Endothelial cell of umbilical vein (primary cell): ENCODE data around the gene HOXA3. TPM values are rescaled to one million over a fixed set of nuclear protein-coding genes. Genes with fewer than 3 reads are reported as not detected.

Source experiments
- BruUV-seq: library from RNA; stranded (reverse); fragments of 400-500 nt; replicated peaks from 2 replicates; lab custom pipeline; 2021; lab: Mats Ljungman, UMichigan
- CTCF ChIA-PET: fragments of 300-600, 350-600 bp; sonication (Branson Sonifier 250); formaldehyde crosslinking; loops from one replicate; lab custom pipeline; 2021; ENCODE audit warnings: antibody characterized with exemption, inconsistent platforms; lab: Charles Lee
- POLR2A ChIA-PET: fragments of 300-600, 350-600 bp; sonication (Branson Sonifier 250); formaldehyde crosslinking; loops from one replicate; lab custom pipeline; 2021; ENCODE audit warnings: antibody characterized with exemption, inconsistent platforms; lab: Charles Lee
- DNase-seq: peaks from one replicate; pipeline ENCODE4 v3.0.0-alpha.2; 2011; ENCODE audit warnings: low read depth, low spot score
- FAIRE-seq: peaks from 2 replicates; lab custom pipeline; 2011; peaks lifted over from hg19 to GRCh38; lab: Jason Lieb, UNC
- H2AFZ ChIP-seq: 2 replicates; pipeline ENCODE4 v1.6.0; 2012; ENCODE audit warnings: low read depth, low read length, control low read depth, inconsistent platforms
- H3K27ac ChIP-seq: 2 replicates; pipeline ENCODE4 v1.5.1; 2011; ENCODE audit warnings: low read depth, mild to moderate bottlenecking, control low read depth, low read length, moderate library complexity; ENCODE audit not compliant: insufficient read depth
- H3K27me3 ChIP-seq, 2 experiments: 2 replicates each; pipeline versions ENCODE4 v1.6.0 to v1.6.1; 2011; ENCODE audit warnings: low read length in 2 of 2, mixed read lengths in 1 of 2; ENCODE audit not compliant: control insufficient read depth in 2 of 2, insufficient read depth in 2 of 2
- H3K36me3 ChIP-seq, 2 experiments: 2 replicates in 1 of 2; 3 replicates in 1 of 2; pipeline ENCODE4 v1.5.1; 2011; ENCODE audit warnings: low read length in 2 of 2, mild to moderate bottlenecking in 1 of 2, moderate library complexity in 1 of 2; ENCODE audit not compliant: control insufficient read depth in 2 of 2, insufficient read depth in 2 of 2; ENCODE audit errors: extremely low read depth in 1 of 2
- H3K4me1 ChIP-seq: 3 replicates; pipeline ENCODE4 v1.5.1; 2011; ENCODE audit warnings: mild to moderate bottlenecking, low read length; ENCODE audit not compliant: control insufficient read depth, insufficient read depth; ENCODE audit errors: extremely low read depth
- H3K4me2 ChIP-seq: 2 replicates; pipeline ENCODE4 v1.6.1; 2011; ENCODE audit warnings: low read length, control low read depth, mixed read lengths; ENCODE audit not compliant: insufficient read depth
- H3K4me3 ChIP-seq, 3 experiments: fragments of 200-600 bp in 1 of 3; sonication (generic), shearing (Covaris generic) in 1 of 3; replicated peaks in 1 of 3; 2 replicates each; pipeline ENCODE4 v1.5.1; 2011 to 2016; ENCODE audit warnings: control low read depth in 3 of 3, low read length in 3 of 3, mild to moderate bottlenecking in 2 of 3, inconsistent platforms in 1 of 3, low read depth in 1 of 3, moderate library complexity in 1 of 3; ENCODE audit not compliant: insufficient read depth in 1 of 3
- H3K79me2 ChIP-seq: 2 replicates; pipeline ENCODE4 v1.6.0; 2012; ENCODE audit warnings: low read length, inconsistent platforms; ENCODE audit not compliant: control insufficient read depth, insufficient read depth
- H3K9ac ChIP-seq: replicated peaks from 2 replicates; pipeline ENCODE3; 2011; ENCODE audit warnings: low read length, control low read depth; ENCODE audit not compliant: insufficient read depth; ENCODE audit errors: extremely low read depth
- H3K9me1 ChIP-seq: replicated peaks from 3 replicates; pipeline ENCODE4 v1.6.0; 2011; ENCODE audit warnings: mild to moderate bottlenecking, low read length; ENCODE audit not compliant: control insufficient read depth, insufficient read depth; ENCODE audit errors: extremely low read depth
- H3K9me3 ChIP-seq: replicated peaks from 2 replicates; pipeline ENCODE4 v1.5.1; 2012; ENCODE audit warnings: low read length, inconsistent platforms; ENCODE audit not compliant: control insufficient read depth, insufficient read depth
- H4K20me1 ChIP-seq: replicated peaks from 2 replicates; pipeline ENCODE3; 2011; ENCODE audit warnings: mild to moderate bottlenecking, low read length; ENCODE audit not compliant: control insufficient read depth, insufficient read depth; ENCODE audit errors: extremely low read depth
- CTCF ChIP-seq, 2 donors: IDR thresholded peaks; 1 replicate in 1 of 2; 2 replicates in 1 of 2; pipeline ENCODE4 v1.5.1; 2011; ENCODE audit warnings: low read length in 2 of 2, mild to moderate bottlenecking in 2 of 2, moderate library complexity in 2 of 2, control low read depth in 1 of 2, inconsistent platforms in 1 of 2, low read depth in 1 of 2; ENCODE audit not compliant: insufficient read depth in 1 of 2; ENCODE audit errors: extremely low read depth in 1 of 2
- EZH2 ChIP-seq: IDR thresholded peaks from 2 replicates; pipeline ENCODE4 v1.6.1; 2012; ENCODE audit warnings: borderline replicate concordance, low read depth, mild to moderate bottlenecking, moderate library complexity, low read length, inconsistent platforms; ENCODE audit not compliant: severe bottlenecking
- FOS ChIP-seq: IDR thresholded peaks from 2 replicates; pipeline ENCODE4 v1.6.1; 2011; ENCODE audit warnings: mild to moderate bottlenecking, low read length, moderate library complexity, borderline replicate concordance; ENCODE audit not compliant: insufficient read depth
- GATA2 ChIP-seq: IDR thresholded peaks from 2 replicates; pipeline ENCODE4 v1.7.0; 2011; ENCODE audit warnings: low read depth, mild to moderate bottlenecking, moderate library complexity, mixed read lengths, low read length; ENCODE audit not compliant: insufficient read length, insufficient read depth
- JUN ChIP-seq: IDR thresholded peaks from 2 replicates; pipeline ENCODE4 v1.6.1; 2011; ENCODE audit warnings: borderline replicate concordance, low read depth; ENCODE audit not compliant: insufficient read length, insufficient read depth
- MYC ChIP-seq: IDR thresholded peaks from one replicate; pipeline ENCODE4 v1.6.1; 2011; ENCODE audit warnings: mild to moderate bottlenecking, low read depth, low read length
- POLR2A ChIP-seq: IDR thresholded peaks from 2 replicates; pipeline ENCODE4 v1.6.1; 2012; ENCODE audit warnings: low read depth, mild to moderate bottlenecking, control low read depth, low read length
- POLR2AphosphoS5 ChIP-seq: IDR thresholded peaks from 2 replicates; pipeline ENCODE4 v1.6.1; 2012; ENCODE audit warnings: low read depth, mild to moderate bottlenecking, control low read depth, low read length, moderate library complexity; ENCODE audit not compliant: insufficient read depth
- dilution Hi-C: fragments of 300-500 bp; cut with MboI; formaldehyde crosslinking; loops from one replicate; pipeline ENCODE4 v1.15.0; 2019; ENCODE audit warnings: low sequenced_read_pairs; ENCODE audit not compliant: extremely low pct_ligation_motif_present
- intact Hi-C: fragments of 100-400 bp; cut with micrococcal nuclease; formaldehyde crosslinking; loops from one replicate; pipeline ENCODE4 v1.10.0; 2022
- polyA plus RNA-seq, 4 experiments: library from polyadenylated mRNA; depleted of rRNA in 3 of 4; stranded (reverse) in 3 of 4; unstranded in 1 of 4; fragments of >200 nt; gene quantifications; 2 replicates each; pipeline versions ENCODE4 v1.2.1 to v1.2.3, GENCODE V29; 2011 to 2012; ENCODE audit warnings: missing spikeins in 1 of 4
- total RNA-seq: library from RNA; stranded (reverse); gene quantifications from 2 replicates; pipeline ENCODE4 v1.2.3, GENCODE V29; 2021
- TF ChIP-seq, protein P1 (sequence below): IDR thresholded peaks from 2 replicates; pipeline ENCODE4 v1.6.1; 2011; ENCODE audit not compliant: insufficient read depth, insufficient read length

The HOXA3 gene
- total and polyA plus RNA-seq, 2 donors (not counting 3 experiments of a cell fraction or from before 2014, with no cell fraction given) = 4.7 to 14.0 TPM

GRCh38 chr7:27129729-27130539, 22.4 kb downstream of the HOXA3 start:
- no peaks in the 10 kb centered on the region for H4K20me1 ChIP-seq
- POLR2A ChIA-PET = interaction anchor here (0.7 to 1.6 kb wide), 2 partner anchors 23 to 211 kb away, joined by 4 read pairs; no protein-coding TSS in a partner anchor
- H3K4me1 ChIP-seq = peaks cover 66% of the 10 kb centered on the region
- no peaks in the 10 kb centered on the region for H3K9me3 ChIP-seq
- H3K4me2 ChIP-seq = peak overlapping the region; percentile 73
- H3K9ac ChIP-seq = peak overlapping the region; percentile 72
- H3K36me3 ChIP-seq = peaks cover 0 to 11% of the 10 kb centered on the region in 2 experiments
- TF ChIP-seq EZH2 (no peak), MYC (no peak), CTCF (IDR thresholded peaks at IDR 0.05; ENCODE audit: extremely low read depth in 1 of 2, insufficient read depth in 1 of 2, low read depth in 1 of 2, low read length in 2 of 2) (peak; percentile 35 to 41), POLR2A (no peak), JUN (no peak), POLR2AphosphoS5 (peak; percentile 16), FOS (no peak), GATA2 (no peak)
- TF ChIP-seq, protein P1, sequence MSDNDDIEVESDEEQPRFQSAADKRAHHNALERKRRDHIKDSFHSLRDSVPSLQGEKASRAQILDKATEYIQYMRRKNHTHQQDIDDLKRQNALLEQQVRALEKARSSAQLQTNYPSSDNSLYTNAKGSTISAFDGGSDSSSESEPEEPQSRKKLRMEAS = no peak
- H2AFZ ChIP-seq = no peak overlapping the region
- H3K9me1 ChIP-seq = no peaks in the 10 kb centered on the region
- peak overlapping the region; percentile 54 for H3K27ac ChIP-seq
- DNase-seq = peak; percentile 36
- intact Hi-C loops (loop anchor here (1.0 kb wide), 2 partner anchors 12 to 34 kb away; no protein-coding TSS in a partner anchor), dilution Hi-C loops (no loop called here)
- FAIRE-seq = no peak
- H3K79me2 ChIP-seq = peaks cover 64% of the 10 kb centered on the region
- CTCF ChIA-PET = interaction anchor here (1.9 to 2.7 kb wide), 5 partner anchors 14 to 448 kb away, joined by 8 to 13 read pairs (median 11); partner anchors contain the start of gene HOXA5
- H3K27me3 ChIP-seq = no peaks in the 10 kb centered on the region
- no TSS peak for BruUV-seq
- peak overlapping the region; percentile 36 to 60 (median 58) for H3K4me3 ChIP-seq
